G401.6 (cell line): ENCODE measurements around the gene LGI4.

Source experiments
- FAIRE-seq: peaks from 2 replicates; lab custom pipeline; 2012; peaks lifted over from hg19 to GRCh38; lab: Jason Lieb, UNC

LGI4 gene

DNA sequence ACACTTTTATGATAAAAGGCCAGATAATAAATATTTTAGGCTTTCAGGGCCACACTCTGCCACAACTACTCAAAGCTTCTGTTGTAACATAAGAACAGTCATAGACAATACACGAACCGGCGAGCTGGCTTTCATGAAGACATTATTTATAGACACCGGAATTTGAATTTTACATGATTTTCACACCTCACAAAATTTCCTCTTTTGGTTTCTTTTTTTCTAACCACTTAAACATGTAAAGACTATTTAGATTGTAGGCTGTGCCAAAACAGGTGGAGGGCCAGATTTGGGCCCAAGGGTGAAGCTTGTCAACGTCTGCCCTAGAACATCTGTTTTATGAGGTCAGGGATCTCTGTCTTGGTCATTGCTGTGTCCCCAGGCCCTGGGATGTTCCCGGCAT, 48.9 kb downstream of the LGI4 start:
- FAIRE-seq, result no peak

DNA sequence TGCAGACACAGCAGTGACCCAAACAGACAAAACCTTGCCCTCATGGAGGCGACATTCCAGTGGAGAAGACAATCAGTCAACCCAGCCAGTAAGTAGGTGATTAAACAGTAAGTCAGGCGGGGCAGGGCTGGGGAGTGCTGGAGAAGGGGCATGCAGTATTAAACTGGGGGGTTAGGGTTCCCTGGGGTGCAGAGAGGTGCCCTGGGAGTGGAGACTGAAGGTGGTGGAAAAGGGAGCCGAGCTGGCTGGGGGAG, 50.4 kb downstream of the LGI4 start:
- no peak for FAIRE-seq

DNA sequence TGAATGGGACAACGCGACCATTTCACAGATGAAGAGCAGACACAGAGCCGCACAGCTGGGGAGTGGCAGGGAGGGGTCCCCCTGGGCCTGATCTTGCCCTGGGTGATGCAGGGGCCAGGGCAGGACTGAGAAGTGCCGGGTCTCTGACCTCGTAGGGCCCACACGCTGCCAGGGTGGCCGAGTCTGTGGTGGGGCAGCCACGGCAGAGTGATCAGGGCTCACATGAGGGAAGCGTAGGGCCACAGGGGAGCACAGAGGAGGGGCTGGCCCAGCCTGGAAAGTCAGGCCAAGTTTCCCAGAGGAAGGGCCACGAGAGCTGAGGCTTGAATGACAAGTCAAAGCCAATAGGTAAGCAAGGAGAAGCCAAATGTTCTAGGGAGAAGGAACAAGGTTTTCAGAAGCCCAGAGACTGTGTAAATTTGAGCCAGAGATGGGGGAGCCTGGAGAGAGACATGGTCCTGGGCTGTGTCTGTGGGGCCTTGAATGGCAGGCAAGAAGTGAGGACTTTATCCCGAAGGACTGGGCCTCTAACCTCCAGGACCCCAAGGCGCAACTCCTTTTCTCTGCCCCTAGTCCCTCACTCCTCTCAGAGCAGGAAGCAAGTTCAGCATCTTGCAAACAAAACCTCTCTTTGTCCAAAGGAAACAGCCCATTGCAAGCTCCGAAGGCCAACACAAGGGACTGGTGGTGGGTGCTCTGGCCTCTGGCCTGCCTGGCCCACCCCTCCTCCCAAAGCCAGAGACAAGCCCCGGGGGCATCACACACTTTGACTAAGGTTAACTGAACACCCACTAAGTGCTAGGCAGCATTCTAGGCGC, 51.0 kb downstream of the LGI4 start:
- FAIRE-seq, result no peak

DNA sequence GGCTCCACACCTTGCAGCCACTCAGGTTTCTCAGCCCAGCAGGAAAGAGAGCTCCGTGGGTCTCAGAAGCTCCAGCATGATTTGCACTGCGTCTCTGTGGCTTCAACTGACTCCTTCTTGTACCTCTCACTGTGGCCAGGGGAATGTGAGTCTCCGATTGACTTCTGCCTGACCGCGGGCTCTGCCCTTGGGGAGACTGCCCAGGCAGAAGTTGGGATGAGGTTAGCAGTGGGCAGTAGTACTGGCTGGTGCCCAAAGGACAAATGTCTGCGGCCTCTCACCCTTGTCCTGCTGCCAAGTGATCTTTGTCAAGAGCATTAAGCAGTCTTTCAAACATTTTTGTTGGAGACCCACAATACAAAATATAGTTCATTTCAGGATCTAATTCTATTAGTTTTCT, 53.7 kb downstream of the LGI4 start:
- no peak for FAIRE-seq

DNA sequence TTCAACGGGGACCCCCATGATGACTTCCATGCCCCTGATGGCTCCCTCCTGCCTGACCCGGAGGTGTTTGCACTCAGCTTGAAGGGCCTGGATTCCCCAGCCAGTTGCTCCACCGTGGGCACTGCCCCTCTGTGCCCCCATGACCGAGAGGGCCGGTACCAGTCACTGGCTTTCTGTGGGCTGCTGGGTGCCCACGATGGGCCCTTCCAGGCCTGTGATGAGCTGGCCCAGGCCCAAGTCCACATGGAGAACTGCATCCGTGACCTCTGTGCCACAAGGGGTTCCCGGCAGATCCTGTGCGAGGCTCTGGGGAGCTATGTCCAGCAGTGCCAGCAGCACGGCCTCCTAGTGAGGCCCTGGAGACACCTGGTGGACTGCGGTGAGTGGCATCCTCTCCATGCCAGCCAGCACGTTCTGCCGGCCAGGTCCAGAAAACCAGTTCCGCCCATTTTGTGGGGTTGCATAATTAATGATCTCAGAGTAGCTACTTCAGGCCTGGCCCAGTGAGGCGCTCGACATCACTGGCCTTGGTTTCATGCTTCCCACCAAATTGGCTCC, 54.2 kb downstream of the LGI4 start:
- no peak for FAIRE-seq

DNA sequence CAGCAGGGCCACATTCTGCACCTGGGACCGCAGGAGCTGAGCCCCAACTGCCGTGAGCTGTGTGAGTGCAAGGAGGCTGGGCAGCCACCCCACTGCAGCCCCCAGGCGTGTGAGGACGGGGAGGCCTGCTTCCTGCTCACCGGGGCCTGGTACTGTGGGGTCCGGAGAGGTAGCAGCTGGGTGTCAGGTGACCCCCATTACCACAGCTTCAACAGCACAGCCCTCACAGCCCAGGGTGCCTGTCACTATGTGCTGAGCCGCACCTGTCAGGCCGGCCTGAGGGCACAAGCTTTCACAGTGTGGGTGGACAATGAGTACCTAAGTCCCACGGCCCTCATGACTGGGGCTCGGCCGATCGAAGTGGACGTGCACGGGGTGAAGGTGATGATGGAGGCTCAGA, 55.0 kb downstream of the LGI4 start:
- no peak for FAIRE-seq

DNA sequence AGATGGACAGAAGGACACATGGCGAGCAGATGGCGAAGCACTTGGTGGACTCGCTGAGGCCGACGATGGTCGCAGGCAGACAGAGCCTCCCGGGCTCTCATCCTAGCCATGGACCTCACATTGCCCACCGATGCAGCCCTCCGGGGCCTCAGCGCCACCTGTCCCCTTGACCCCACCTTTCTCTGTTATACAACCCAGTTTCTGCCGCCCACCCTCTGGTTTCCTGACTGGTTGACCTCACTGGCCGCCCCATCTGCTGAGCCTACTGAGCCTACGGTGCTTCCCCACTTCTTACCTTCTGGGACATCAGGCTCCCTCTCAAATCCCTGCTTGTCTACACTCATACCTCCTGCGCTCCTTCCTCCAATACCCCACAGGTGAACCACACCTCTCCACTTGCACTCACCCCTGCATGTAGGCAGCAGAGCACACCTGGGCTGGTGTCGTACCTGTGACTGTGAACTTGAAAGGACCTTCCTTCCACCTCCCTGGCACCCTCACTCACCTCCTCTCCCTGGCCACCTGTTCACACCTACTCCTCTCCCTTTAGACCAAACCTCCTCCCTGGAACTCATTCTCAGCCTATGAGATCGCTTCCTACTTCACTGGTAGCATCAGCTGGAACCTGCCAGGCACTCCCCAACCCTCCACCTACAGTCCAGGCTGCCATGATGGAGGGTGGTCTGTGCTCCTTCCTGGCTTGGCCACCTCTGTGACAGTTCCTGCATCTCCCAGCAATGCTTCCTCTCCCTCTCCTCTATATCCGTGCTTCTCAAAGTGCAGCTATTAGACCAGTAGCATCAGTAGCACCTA, 57.2 kb downstream of the LGI4 start:
- no peak for FAIRE-seq

DNA sequence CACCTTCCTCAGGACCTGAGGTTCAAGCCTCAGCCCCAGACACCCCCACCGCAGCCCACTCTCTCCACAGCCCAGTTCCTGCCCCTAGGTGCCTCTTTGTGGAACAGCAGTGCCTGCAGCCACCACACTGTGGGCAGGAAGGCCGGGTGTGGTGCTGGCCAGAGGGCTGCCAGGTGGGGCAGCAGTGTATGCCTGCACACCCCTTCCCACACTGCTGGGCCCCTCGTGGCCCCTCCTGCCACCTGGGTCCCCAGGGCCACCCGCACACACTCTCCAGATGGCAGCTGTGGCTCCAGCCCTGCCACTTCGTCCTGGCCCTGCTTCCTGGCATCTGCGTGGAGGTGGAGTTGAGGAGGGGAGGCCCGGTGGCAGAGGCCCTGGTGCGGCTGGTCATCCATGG, 58.2 kb downstream of the LGI4 start:
- FAIRE-seq, result no peak

DNA sequence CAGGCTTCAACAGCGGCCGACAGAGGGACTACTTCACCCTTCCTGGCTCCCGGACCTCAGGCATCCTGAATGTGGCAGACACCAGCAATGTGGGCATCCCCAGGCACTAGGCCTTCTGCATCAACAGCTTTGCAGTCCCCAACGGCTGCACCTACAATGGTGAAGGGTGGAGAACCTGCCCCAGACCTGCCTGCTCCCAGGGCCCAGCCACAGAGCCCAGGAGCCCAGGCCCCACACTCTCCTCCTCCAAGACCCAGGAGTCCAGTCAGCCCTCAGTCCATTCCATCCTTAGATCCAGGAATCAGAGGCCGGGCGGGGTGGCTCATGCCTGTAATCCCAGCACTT, 58.9 kb downstream of the LGI4 start:
- no peak for FAIRE-seq

DNA sequence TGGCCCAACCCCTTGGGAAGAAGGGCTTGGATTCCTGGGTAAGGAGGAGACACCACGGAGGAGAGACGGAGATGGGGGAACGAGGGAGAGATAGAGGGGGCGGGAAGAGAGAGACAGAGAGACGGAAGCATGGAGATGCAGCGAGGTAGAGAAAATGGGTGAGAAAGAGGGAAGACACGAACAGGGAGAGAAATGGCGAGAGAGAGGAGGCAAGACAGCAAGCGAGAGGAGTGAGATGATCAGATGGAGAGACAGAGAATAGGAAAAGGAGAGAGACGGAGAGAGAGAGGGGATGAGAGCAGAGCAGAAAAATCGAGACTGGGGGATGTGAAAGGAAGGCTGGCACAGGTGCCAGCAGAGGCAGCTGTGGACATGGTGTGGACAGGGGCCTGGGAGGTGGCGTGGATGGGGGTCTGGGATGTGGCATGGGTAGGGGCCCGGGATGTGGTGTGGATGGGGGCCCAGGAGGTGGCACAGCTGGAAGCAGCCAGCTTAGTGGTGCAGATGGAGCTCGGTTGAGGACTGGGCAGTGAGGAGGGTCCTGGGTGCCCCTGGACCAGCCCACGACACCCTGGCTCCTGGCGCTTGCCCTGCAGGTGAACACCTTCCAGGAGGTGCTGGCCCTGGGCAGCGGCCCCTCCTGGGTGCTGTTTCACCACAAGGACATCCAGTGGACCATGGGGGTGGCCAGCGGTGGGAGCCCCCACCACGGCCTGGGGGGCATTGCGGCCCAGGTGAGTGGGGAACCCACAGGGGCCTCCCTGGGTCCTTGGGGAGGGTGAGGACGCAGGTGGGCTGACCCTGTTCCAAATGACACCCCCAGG, 59.4 kb downstream of the LGI4 start:
- FAIRE-seq, result no peak
